HG02798 (cell line): ENCODE results near the gene SLC1A1.
"Not testable (repeated sequence)": the region's sequence is repeated elsewhere in the genome, so short reads cannot be mapped to it uniquely, and the experiment has no call there.

ENCODE experiments used
- ATAC-seq: cut with Tn5 transposase; IDR thresholded peaks from one replicate; pipeline ENCODE4 v1.9.1; 2021; ENCODE audit warnings: mild to moderate bottlenecking; ENCODE audit not compliant: unreplicated experiment, poor library complexity

The SLC1A1 gene

DNA sequence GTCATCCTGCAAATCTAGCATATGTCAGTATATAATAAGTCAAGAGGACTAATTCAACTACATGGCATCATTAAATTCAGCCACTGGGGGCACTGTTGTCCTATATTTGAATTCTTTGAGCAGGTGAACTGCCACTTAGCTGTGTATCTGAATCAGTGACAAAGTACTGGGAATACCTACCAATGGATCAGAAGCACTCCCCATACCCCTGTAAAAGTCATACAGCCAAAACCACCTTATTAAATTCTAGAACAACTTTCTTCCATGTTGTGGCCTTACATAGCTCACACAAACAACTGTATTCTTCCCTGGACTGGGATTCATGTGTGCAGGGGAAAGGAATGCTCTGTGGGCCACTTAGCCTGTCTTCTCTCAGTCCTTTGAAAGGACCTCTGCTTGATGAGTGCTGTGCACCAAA lies 114.4 kb downstream of the SLC1A1 start:
- ATAC-seq, result peak; percentile 85

DNA sequence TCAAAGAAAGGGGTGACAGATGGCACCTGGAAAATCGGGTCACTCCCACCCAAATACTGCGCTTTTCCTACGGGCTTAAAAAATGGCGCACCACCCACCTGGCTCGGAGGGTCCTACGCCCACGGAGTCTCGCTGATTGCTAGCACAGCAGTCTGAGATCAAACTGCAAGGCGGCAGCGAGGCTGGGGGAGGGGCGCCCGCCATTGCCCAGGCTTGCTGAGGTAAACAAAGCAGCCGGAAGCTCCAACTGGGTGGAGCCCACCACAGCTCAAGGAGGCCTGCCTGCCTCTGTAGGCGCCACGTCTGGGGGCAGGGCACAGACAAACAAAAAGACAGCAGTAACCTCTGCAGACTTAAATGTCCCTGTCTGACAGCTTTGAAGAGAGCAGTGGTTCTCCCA lies 115.8 kb downstream of the SLC1A1 start:
- not testable (repeated sequence) for ATAC-seq

DNA sequence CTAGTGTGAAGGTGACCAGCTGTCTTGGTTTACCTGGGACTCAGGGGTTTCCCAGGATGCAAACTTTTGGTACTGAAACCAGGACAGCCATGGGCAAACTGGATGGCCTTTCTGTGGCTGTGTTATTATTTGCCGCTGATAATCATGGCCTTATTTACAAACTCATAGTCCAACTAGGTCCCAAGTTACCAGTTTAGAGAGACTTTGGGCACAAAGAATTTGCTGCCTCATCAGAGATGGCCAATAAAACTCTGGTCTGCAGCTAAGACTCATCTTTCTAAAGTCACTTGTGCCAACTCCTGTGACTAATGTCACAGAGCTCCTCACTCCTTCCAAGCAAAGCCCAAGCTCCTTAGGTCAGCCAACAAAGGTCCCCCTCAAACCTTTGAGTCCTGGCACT lies 124.4 kb downstream of the SLC1A1 start:
- no peak for ATAC-seq

DNA sequence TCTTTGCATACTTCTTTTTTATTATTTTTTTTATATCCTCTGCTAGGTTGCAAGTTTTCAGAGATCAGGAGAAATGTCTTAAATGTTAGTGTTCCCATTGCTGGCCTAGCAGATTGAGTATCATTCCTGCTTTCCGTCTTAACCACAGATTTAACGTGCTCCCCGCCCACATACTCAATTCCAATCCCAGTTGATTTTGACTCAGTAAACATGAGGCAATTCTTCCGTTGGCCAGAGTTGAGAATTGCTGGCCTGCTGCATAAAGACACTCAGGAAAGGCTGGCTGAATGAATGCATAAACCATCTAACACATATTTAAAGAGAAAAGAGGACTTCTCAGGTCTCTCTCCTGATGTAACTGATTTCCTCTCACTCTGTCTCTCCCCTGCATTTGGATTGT lies 125.0 kb downstream of the SLC1A1 start:
- ATAC-seq, result no peak

DNA sequence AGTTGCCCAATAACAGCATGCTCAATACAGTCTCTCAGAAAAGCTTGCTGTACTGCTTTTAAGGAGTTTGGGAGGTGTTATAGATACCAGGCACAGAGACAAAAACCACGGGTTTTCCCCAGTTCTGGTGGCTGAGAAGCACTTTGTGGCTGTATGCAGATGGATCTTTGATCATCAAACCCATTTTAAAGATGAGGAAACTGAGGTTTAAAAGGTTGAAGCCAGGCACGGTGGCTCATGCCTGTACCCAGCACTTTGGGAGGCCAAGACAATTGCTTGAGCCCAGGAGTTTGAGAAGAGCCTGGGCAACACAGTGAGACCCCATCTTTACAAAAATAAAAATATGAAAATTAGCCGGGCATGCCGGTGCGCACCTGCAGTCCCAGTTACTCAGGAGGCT lies 125.5 kb downstream of the SLC1A1 start:
- no peak for ATAC-seq

DNA sequence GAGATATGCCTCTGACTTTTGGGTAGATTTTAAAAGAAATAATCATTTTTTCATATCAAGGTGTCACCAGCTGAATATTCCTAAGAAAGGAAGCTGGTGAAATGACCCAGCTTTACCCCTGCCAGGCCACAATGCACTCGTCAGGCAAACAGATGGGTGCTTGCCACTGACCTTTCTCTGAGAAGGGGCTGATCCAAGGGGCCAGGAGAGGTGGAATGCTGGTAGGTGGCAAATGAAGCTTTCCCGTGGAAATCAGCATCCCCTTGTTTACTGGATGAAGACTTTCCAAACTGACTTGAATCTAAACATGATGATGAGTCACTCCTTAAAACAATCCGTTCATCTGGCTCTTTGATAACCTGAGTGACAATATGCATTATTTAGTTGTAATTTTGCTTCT lies 127.5 kb downstream of the SLC1A1 start:
- ATAC-seq, result no peak

DNA sequence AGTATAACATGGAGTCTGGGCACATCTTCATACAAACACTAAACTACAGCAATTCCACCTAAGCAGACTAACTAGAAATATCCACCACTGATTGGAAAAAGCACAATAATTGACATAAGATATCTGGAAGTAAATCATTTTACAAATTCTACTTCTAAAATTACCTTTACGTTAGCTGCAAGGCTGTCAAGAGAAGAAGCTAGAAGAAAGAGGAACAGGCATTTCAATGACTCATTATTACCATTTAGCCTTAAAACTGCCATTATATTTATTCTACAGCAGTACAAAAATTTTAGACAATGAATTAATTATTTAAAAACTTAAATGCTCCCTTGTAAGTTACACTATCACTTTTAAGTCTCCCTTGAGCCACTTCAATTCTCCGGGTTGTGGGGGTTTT lies 128.4 kb downstream of the SLC1A1 start:
- no peak for ATAC-seq

DNA sequence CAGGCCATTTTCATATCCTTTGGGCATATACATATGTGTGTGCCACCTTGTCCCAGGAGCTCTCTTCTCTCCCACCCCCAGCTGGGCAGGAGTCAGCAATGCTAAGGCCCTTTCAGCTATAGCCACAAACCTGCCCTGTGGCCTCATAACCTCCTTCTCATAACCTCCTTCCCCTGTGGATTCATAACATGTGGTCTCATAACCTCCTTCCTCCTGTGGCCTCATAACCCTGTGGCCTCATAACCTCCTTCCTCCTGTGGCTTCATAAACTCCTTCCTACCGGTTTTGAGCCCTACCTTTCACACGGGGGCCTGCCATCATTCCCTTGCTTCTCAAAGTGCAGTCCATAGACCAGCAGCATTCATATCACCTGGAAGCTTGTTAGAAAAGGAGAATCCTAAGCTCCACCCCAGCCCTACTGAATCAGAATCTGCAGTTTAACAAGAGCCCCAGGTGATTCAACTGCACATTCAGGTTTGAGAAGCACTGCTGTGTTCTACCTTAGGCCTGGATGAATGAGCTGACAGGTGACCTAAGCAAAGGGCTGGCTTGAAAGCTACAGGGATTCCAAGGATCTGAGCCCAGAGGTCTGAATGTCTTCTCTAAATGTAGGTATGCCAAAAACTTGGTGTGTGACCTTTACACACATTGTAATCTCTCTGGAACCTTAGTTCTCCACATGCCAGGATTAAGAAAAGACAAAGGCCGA lies 129.9 kb downstream of the SLC1A1 start:
- no peak for ATAC-seq

DNA sequence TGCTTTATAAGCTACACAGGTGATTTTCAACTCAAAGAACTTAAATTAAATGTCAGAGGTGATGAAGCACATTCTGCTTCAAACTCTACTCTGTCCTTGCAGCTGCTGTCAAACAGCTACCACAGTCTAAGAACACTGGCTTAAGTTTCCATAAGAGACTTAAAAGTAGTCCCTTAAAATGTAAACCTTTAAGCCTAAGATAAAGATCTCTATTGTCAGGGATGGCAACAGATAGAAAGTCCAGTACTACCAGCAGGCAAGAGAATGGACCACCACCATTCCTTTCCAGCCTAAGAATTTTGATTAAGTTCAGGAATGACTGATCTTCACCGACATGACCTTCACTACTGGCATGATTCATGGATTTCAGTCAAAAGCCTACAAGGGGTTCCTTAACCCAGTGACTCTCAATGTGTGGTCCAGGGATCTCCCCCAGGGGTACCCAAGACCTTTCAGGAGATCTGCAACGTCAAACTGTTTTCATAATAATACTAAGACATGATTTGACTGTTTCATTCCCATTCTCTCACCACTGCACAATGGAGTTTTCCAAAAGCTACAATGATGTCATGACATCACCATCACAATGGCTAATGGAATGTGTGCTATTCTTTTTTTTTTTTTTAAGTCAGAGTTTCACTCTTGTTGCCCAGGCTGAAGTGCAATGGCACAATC lies 130.8 kb downstream of the SLC1A1 start:
- no peak for ATAC-seq

DNA sequence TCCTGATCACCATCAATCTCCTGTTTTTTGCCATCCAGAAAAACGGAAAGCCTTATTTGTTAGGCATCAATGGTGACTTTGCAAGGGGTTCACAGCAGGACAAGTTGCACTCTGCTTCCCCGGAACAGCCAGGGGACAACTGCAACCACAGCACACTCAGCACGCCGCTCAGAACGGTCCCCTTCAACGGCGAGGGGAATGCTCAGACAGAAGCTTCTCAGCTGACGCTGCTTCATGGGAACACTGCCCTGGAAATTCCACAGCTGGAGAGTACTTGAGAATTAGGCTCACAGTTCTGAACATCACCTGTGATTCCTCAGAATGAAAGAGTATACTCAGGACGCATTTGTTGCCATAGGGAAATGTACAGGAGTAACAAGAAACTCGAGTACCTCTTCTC lies 131.7 kb downstream of the SLC1A1 start:
- no peak for ATAC-seq

DNA sequence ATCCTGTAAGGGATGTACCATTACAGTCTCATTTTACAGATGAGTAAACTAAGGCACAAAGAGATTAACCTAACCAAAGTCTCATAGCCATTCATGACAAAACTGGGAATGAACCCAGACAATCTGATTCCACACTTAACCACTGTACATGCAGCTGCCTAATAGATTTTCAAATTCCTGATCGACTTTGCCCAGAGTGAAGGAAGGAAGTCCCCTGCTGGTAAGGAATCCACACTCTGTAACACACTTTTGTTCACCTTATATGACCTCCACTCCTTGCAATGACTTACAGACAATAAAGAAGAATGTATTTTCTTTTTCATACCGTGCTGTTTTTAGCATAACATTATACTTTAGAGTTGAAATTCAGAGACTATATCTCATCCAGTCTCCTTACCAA lies 140.6 kb downstream of the SLC1A1 start:
- no peak for ATAC-seq
